Fibroblast of the aortic adventitia (primary cell): ENCODE measurements around the gene MVB12A. TPM values are rescaled to one million over a fixed set of nuclear protein-coding genes. Genes with fewer than 3 reads are reported as not detected.
A peak's percentile ranks its signal among the peaks of the same experiment; 100 is the strongest.

Source experiments
- DNase-seq: peaks from one replicate; pipeline ENCODE4 v3.0.0-alpha.2; 2010; ENCODE audit warnings: low read depth
- H3K4me3 ChIP-seq: 2 replicates; pipeline ENCODE4 v1.5.1; 2011; ENCODE audit warnings: low read depth, mild to moderate bottlenecking, control low read depth, low read length, moderate library complexity
- total RNA-seq: library from RNA; depleted of rRNA; stranded (reverse); fragments of >200 nt; gene quantifications from 2 replicates; pipeline ENCODE4 v1.2.3, GENCODE V29; 2012; ENCODE audit warnings: low replicate concordance
- TF ChIP-seq, protein P1 (sequence below): IDR thresholded peaks from 2 replicates; pipeline ENCODE4 v1.5.1; 2011; ENCODE audit warnings: mild to moderate bottlenecking, low read length, control low read depth, inconsistent platforms; ENCODE audit not compliant: insufficient read depth

Gene MVB12A
- total RNA-seq, 1 donor, result 47.5 TPM

GRCh38 chr19:17424743-17425365, 5.0 kb downstream of the MVB12A start:
- DNase-seq, result peak; percentile 16
- TF ChIP-seq, protein P1, sequence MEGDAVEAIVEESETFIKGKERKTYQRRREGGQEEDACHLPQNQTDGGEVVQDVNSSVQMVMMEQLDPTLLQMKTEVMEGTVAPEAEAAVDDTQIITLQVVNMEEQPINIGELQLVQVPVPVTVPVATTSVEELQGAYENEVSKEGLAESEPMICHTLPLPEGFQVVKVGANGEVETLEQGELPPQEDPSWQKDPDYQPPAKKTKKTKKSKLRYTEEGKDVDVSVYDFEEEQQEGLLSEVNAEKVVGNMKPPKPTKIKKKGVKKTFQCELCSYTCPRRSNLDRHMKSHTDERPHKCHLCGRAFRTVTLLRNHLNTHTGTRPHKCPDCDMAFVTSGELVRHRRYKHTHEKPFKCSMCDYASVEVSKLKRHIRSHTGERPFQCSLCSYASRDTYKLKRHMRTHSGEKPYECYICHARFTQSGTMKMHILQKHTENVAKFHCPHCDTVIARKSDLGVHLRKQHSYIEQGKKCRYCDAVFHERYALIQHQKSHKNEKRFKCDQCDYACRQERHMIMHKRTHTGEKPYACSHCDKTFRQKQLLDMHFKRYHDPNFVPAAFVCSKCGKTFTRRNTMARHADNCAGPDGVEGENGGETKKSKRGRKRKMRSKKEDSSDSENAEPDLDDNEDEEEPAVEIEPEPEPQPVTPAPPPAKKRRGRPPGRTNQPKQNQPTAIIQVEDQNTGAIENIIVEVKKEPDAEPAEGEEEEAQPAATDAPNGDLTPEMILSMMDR, result peak; percentile 56

GRCh38 chr19:17429641-17430113, 9.8 kb downstream of the MVB12A start:
- H3K4me3 ChIP-seq, result no peak overlapping the region
- DNase-seq, result no peak
- TF ChIP-seq, protein P1, result no peak

More at GRCh38 chr19:17424743-17425365, 5.0 kb downstream of the MVB12A start:
- no peak overlapping the region for H3K4me3 ChIP-seq

DNA sequence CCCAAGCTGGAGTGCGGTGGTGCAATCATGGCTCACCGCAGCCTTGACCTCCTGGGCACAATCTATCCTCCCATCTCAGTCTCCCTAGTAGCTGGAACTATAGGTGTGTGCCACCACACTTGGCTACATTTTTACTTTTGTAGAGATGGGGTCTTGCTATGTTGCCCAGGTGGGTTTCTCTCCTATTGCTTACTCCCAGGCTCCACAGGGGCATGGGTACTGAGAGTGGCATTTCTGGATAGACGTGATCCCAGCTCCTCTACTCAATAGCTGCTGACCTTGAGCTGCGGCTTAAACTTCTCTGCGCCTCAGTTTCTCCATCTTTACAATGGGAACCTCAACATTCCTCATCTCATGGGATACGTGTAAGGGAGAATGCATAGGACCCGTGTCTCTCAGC, 11.6 kb downstream of the MVB12A start:
- H3K4me3 ChIP-seq, result no peak overlapping the region
- no peak for DNase-seq
- TF ChIP-seq, protein P1, result no peak

- TF ChIP-seq, protein P1, result no peak
- DNase-seq, result no peak
- H3K4me3 ChIP-seq, result no peak overlapping the region
Measured at GRCh38 chr19:17435218-17435617, 15.4 kb downstream of the MVB12A start.

DNA sequence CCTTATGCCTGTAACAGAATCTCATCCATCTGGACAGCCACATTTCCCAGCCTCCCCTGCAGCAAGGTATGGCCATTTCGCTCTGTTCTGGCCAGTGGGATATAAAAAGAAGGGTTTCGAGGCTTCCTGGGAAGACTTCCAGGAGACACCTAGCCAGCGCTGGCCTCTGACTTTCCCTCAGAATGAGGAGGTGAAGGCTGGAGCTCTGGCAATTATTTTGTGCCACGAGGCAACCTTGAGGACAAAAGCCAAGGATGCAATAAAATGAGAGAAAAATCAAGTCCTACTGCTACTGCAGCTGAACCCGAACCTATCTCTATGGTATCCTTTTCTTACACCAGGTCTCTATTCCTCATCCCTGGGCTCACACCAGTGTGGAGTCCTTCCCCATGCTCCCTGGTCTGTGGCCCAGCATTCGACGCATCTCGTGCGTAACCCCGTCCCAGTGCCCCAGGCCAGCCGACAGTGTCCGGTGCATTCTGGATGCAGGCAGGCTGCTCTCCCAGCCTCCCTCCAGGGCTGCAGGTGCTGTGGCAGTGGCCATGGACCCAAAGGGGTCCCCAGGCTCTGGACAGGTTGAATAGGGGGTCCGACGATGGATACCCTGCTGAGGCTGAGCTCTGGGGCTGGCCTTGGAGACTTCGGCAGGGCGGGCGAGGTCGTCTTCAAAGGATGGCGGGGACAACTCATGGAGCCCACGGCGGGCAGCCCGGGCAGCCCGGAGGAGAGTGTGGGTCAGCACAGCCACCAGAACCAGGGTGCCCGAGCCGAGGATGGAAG, 16.4 kb downstream of the MVB12A start:
- no peak for DNase-seq
- TF ChIP-seq, protein P1, result no peak
- no peak overlapping the region for H3K4me3 ChIP-seq

DNA sequence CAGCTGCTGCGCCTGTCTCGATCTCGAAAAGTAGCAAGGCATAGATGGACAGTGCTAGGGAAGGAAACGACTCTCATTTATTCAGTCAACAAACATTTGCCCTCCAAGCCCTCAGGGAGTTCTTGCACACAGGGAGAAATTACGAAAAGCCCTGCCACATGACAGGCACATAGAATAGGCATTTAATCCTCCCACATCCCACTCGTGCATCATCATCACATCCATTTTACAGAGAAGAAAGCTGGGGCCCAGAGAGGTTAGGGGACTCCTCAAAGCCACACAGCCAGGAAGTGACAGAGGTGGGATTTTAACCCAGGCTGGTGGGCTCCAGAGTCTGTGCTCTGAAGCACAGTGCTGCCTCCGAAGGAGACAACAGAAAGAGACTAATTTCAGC, 17.0 kb downstream of the MVB12A start:
- no peak for DNase-seq
- H3K4me3 ChIP-seq, result no peak overlapping the region
- TF ChIP-seq, protein P1, result no peak
